GM12801 (cell line): ENCODE data around the gene UGT1A6.

Experiments
- TF ChIP-seq, protein P1 (sequence below): IDR thresholded peaks from one replicate; pipeline ENCODE4 v1.5.1; 2011; ENCODE audit warnings: control low read depth; ENCODE audit not compliant: insufficient read length; ENCODE audit errors: extremely low read depth

UGT1A6 gene

GRCh38 chr2:233772583-233772982 is 79.9 kb downstream of the UGT1A6 start:
- TF ChIP-seq, protein P1, sequence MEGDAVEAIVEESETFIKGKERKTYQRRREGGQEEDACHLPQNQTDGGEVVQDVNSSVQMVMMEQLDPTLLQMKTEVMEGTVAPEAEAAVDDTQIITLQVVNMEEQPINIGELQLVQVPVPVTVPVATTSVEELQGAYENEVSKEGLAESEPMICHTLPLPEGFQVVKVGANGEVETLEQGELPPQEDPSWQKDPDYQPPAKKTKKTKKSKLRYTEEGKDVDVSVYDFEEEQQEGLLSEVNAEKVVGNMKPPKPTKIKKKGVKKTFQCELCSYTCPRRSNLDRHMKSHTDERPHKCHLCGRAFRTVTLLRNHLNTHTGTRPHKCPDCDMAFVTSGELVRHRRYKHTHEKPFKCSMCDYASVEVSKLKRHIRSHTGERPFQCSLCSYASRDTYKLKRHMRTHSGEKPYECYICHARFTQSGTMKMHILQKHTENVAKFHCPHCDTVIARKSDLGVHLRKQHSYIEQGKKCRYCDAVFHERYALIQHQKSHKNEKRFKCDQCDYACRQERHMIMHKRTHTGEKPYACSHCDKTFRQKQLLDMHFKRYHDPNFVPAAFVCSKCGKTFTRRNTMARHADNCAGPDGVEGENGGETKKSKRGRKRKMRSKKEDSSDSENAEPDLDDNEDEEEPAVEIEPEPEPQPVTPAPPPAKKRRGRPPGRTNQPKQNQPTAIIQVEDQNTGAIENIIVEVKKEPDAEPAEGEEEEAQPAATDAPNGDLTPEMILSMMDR = no peak

GRCh38 chr2:233773854-233774253 is 81.2 kb downstream of the UGT1A6 start:
- TF ChIP-seq, protein P1 = no peak

DNA sequence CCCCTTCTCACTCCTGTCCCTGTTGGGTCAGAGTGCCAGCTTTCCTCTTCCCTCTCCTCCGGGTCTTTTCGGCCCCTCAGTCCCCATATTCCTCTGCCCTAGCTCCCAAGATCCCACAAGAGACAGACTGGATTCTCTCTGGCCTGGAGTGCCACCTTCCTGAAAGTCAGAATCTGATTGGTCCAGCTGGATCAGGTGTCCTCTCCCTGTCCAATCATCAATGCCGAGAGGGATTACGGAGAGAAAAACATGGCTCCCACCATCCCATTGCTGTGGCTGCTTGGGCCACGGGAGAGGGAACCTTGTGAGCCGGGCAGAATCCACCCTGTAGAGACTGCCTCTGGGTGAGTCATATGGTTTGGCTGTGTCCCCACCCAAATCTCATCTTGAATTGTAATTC is 82.7 kb downstream of the UGT1A6 start:
- TF ChIP-seq, protein P1 = no peak

- TF ChIP-seq, protein P1 = no peak
Measured at GRCh38 chr2:233778030-233778429, 85.3 kb downstream of the UGT1A6 start, which contains the start of gene MROH2A. Gene MROH2A, plus strand, starts transcription at chr2:233778330. Its CDS starts 1,029 bp downstream, at chr2:233779359.

GRCh38 chr2:233779722-233780121 is 87.0 kb downstream of the UGT1A6 start:
- TF ChIP-seq, protein P1 = no peak

DNA sequence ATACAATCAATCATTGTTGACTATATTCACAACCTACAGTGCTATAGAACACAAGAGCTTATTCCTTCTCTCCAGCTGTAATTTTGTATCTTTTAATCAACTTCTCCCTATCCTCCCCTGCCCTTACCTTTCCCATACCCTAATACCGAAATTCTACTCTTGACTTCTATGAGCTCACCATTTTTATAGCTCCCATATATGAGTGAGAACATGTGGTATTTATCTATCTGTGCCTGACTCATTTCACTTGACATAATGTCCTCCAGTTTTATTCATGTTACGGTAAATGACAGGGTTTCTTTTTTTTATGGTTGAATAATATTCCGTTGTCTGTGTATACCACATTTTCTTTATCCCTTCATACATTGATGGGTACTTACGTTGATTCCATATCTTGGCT is 88.1 kb downstream of the UGT1A6 start:
- TF ChIP-seq, protein P1 = no peak

DNA sequence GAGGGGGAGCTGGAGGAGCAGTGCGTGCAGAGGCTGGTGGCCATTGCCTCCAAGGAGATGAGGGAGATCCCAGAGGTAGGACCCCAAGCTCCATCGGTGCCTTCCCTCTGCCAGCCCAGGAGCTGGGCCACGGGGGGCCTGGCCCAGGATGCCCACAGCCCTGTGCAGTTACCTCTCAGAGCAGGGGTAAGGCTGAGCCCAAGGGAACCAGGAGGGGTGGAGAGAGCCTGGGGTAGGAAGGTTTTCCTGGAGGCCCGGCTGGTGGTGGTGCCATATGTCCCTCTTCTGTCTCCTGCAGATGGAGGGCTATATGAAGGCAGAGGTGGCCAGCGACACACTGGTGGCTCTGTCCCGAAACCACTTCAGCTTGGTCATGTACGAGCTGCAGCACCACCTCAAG is 96.9 kb downstream of the UGT1A6 start:
- TF ChIP-seq, protein P1 = no peak
